Endothelial cell of umbilical vein (primary cell): Measurements from ENCODE around the gene GNAQ. TPM values are rescaled to one million over a fixed set of nuclear protein-coding genes. Genes with fewer than 3 reads are reported as not detected.

Experiments used
- BruUV-seq: library from RNA; stranded (reverse); fragments of 400-500 nt; replicated peaks from 2 replicates; lab custom pipeline; 2021; lab: Mats Ljungman, UMichigan
- CTCF ChIA-PET: fragments of 300-600, 350-600 bp; sonication (Branson Sonifier 250); formaldehyde crosslinking; loops from one replicate; lab custom pipeline; 2021; ENCODE audit warnings: antibody characterized with exemption, inconsistent platforms; lab: Charles Lee
- POLR2A ChIA-PET: fragments of 300-600, 350-600 bp; sonication (Branson Sonifier 250); formaldehyde crosslinking; loops from one replicate; lab custom pipeline; 2021; ENCODE audit warnings: antibody characterized with exemption, inconsistent platforms; lab: Charles Lee
- DNase-seq: peaks from one replicate; pipeline ENCODE4 v3.0.0-alpha.2; 2011; ENCODE audit warnings: low read depth, low spot score
- FAIRE-seq: peaks from 2 replicates; lab custom pipeline; 2011; peaks lifted over from hg19 to GRCh38; lab: Jason Lieb, UNC
- H2AFZ ChIP-seq: 2 replicates; pipeline ENCODE4 v1.6.0; 2012; ENCODE audit warnings: low read depth, low read length, control low read depth, inconsistent platforms
- H3K27ac ChIP-seq: 2 replicates; pipeline ENCODE4 v1.5.1; 2011; ENCODE audit warnings: low read depth, mild to moderate bottlenecking, control low read depth, low read length, moderate library complexity; ENCODE audit not compliant: insufficient read depth
- H3K27me3 ChIP-seq, 2 experiments: 2 replicates each; pipeline versions ENCODE4 v1.6.0 to v1.6.1; 2011; ENCODE audit warnings: low read length in 2 of 2, mixed read lengths in 1 of 2; ENCODE audit not compliant: control insufficient read depth in 2 of 2, insufficient read depth in 2 of 2
- H3K36me3 ChIP-seq, 2 experiments: 2 replicates in 1 of 2; 3 replicates in 1 of 2; pipeline ENCODE4 v1.5.1; 2011; ENCODE audit warnings: low read length in 2 of 2, mild to moderate bottlenecking in 1 of 2, moderate library complexity in 1 of 2; ENCODE audit not compliant: control insufficient read depth in 2 of 2, insufficient read depth in 2 of 2; ENCODE audit errors: extremely low read depth in 1 of 2
- H3K4me1 ChIP-seq: 3 replicates; pipeline ENCODE4 v1.5.1; 2011; ENCODE audit warnings: mild to moderate bottlenecking, low read length; ENCODE audit not compliant: control insufficient read depth, insufficient read depth; ENCODE audit errors: extremely low read depth
- H3K4me2 ChIP-seq: 2 replicates; pipeline ENCODE4 v1.6.1; 2011; ENCODE audit warnings: low read length, control low read depth, mixed read lengths; ENCODE audit not compliant: insufficient read depth
- H3K4me3 ChIP-seq, 3 experiments: fragments of 200-600 bp in 1 of 3; sonication (generic), shearing (Covaris generic) in 1 of 3; replicated peaks in 1 of 3; 2 replicates each; pipeline ENCODE4 v1.5.1; 2011 to 2016; ENCODE audit warnings: control low read depth in 3 of 3, low read length in 3 of 3, mild to moderate bottlenecking in 2 of 3, inconsistent platforms in 1 of 3, low read depth in 1 of 3, moderate library complexity in 1 of 3; ENCODE audit not compliant: insufficient read depth in 1 of 3
- H3K79me2 ChIP-seq: 2 replicates; pipeline ENCODE4 v1.6.0; 2012; ENCODE audit warnings: low read length, inconsistent platforms; ENCODE audit not compliant: control insufficient read depth, insufficient read depth
- H3K9ac ChIP-seq: replicated peaks from 2 replicates; pipeline ENCODE3; 2011; ENCODE audit warnings: low read length, control low read depth; ENCODE audit not compliant: insufficient read depth; ENCODE audit errors: extremely low read depth
- H3K9me1 ChIP-seq: replicated peaks from 3 replicates; pipeline ENCODE4 v1.6.0; 2011; ENCODE audit warnings: mild to moderate bottlenecking, low read length; ENCODE audit not compliant: control insufficient read depth, insufficient read depth; ENCODE audit errors: extremely low read depth
- H3K9me3 ChIP-seq: replicated peaks from 2 replicates; pipeline ENCODE4 v1.5.1; 2012; ENCODE audit warnings: low read length, inconsistent platforms; ENCODE audit not compliant: control insufficient read depth, insufficient read depth
- H4K20me1 ChIP-seq: replicated peaks from 2 replicates; pipeline ENCODE3; 2011; ENCODE audit warnings: mild to moderate bottlenecking, low read length; ENCODE audit not compliant: control insufficient read depth, insufficient read depth; ENCODE audit errors: extremely low read depth
- CTCF ChIP-seq, 2 donors: IDR thresholded peaks; 1 replicate in 1 of 2; 2 replicates in 1 of 2; pipeline ENCODE4 v1.5.1; 2011; ENCODE audit warnings: low read length in 2 of 2, mild to moderate bottlenecking in 2 of 2, moderate library complexity in 2 of 2, control low read depth in 1 of 2, inconsistent platforms in 1 of 2, low read depth in 1 of 2; ENCODE audit not compliant: insufficient read depth in 1 of 2; ENCODE audit errors: extremely low read depth in 1 of 2
- FOS ChIP-seq: IDR thresholded peaks from 2 replicates; pipeline ENCODE4 v1.6.1; 2011; ENCODE audit warnings: mild to moderate bottlenecking, low read length, moderate library complexity, borderline replicate concordance; ENCODE audit not compliant: insufficient read depth
- GATA2 ChIP-seq: IDR thresholded peaks from 2 replicates; pipeline ENCODE4 v1.7.0; 2011; ENCODE audit warnings: low read depth, mild to moderate bottlenecking, moderate library complexity, mixed read lengths, low read length; ENCODE audit not compliant: insufficient read length, insufficient read depth
- JUN ChIP-seq: IDR thresholded peaks from 2 replicates; pipeline ENCODE4 v1.6.1; 2011; ENCODE audit warnings: borderline replicate concordance, low read depth; ENCODE audit not compliant: insufficient read length, insufficient read depth
- MAX ChIP-seq: IDR thresholded peaks from 2 replicates; pipeline ENCODE4 v1.6.1; 2011; ENCODE audit not compliant: insufficient read depth, insufficient read length
- MYC ChIP-seq: IDR thresholded peaks from one replicate; pipeline ENCODE4 v1.6.1; 2011; ENCODE audit warnings: mild to moderate bottlenecking, low read depth, low read length
- POLR2A ChIP-seq: IDR thresholded peaks from 2 replicates; pipeline ENCODE4 v1.6.1; 2012; ENCODE audit warnings: low read depth, mild to moderate bottlenecking, control low read depth, low read length
- POLR2AphosphoS5 ChIP-seq: IDR thresholded peaks from 2 replicates; pipeline ENCODE4 v1.6.1; 2012; ENCODE audit warnings: low read depth, mild to moderate bottlenecking, control low read depth, low read length, moderate library complexity; ENCODE audit not compliant: insufficient read depth
- dilution Hi-C: fragments of 300-500 bp; cut with MboI; formaldehyde crosslinking; loops from one replicate; pipeline ENCODE4 v1.15.0; 2019; ENCODE audit warnings: low sequenced_read_pairs; ENCODE audit not compliant: extremely low pct_ligation_motif_present
- intact Hi-C: fragments of 100-400 bp; cut with micrococcal nuclease; formaldehyde crosslinking; loops from one replicate; pipeline ENCODE4 v1.10.0; 2022
- polyA plus RNA-seq, 4 experiments: library from polyadenylated mRNA; depleted of rRNA in 3 of 4; stranded (reverse) in 3 of 4; unstranded in 1 of 4; fragments of >200 nt; gene quantifications; 2 replicates each; pipeline versions ENCODE4 v1.2.1 to v1.2.3, GENCODE V29; 2011 to 2012; ENCODE audit warnings: missing spikeins in 1 of 4
- total RNA-seq: library from RNA; stranded (reverse); gene quantifications from 2 replicates; pipeline ENCODE4 v1.2.3, GENCODE V29; 2021

The GNAQ gene
- total and polyA plus RNA-seq, 2 donors (not counting 3 experiments of a cell fraction or from before 2014, with no cell fraction given), result 26.1 to 67.3 TPM

- Histone ChIP-seq H3K4me3 (no peak overlapping the region), H3K9ac (no peak overlapping the region), H3K27ac (no peak overlapping the region), H3K27me3 (no peaks in the 10 kb centered on the region), H3K79me2 (peaks cover 74% of the 10 kb centered on the region), H3K4me2 (no peak overlapping the region), H3K9me1 (no peaks in the 10 kb centered on the region), H4K20me1 (peaks cover 3% of the 10 kb centered on the region), H3K9me3 (no peaks in the 10 kb centered on the region), H3K4me1 (no peaks in the 10 kb centered on the region), H2AFZ (no peak overlapping the region), H3K36me3 (no peaks in the 10 kb centered on the region)
- ChIA-PET POLR2A (no interaction called here), CTCF (interaction anchor here (0.9 to 1.7 kb wide), 5 partner anchors 9 to 173 kb away, joined by 3 to 5 read pairs (median 4); no protein-coding TSS in a partner anchor)
- intact Hi-C loops, result no loop called here
- FAIRE-seq (no peak), DNase-seq (peak; percentile 21)
- dilution Hi-C loops, result no loop called here
- BruUV-seq, result no TSS peak
- TF ChIP-seq GATA2 (no peak), CTCF (IDR thresholded peaks at IDR 0.05; ENCODE audit: extremely low read depth in 1 of 2, insufficient read depth in 1 of 2, low read depth in 1 of 2, low read length in 2 of 2) (peak in 1 of 2 donors; percentile 9)
Measured at GRCh38 chr9:77944556-77945243, 86.9 kb downstream of the GNAQ start.

- Histone ChIP-seq H3K9me1 (no peaks in the 10 kb centered on the region), H3K27ac (no peak overlapping the region), H3K4me1 (no peaks in the 10 kb centered on the region), H3K9ac (no peak overlapping the region), H4K20me1 (peaks cover 3% of the 10 kb centered on the region), H3K79me2 (peaks cover 73% of the 10 kb centered on the region), H2AFZ (no peak overlapping the region), H3K36me3 (no peaks in the 10 kb centered on the region), H3K4me2 (no peak overlapping the region), H3K27me3 (no peaks in the 10 kb centered on the region), H3K4me3 (no peak overlapping the region), H3K9me3 (no peaks in the 10 kb centered on the region)
- intact Hi-C loops, result no loop called here
- TF ChIP-seq POLR2AphosphoS5, result no peak
- no peak for TF ChIP-seq CTCF (IDR thresholded peaks at IDR 0.05; ENCODE audit: extremely low read depth in 1 of 2, insufficient read depth in 1 of 2, low read depth in 1 of 2, low read length in 2 of 2)
- no peak for TF ChIP-seq POLR2A
- no peak for TF ChIP-seq MAX
- TF ChIP-seq FOS, result no peak
- no peak for TF ChIP-seq MYC
- no peak for TF ChIP-seq JUN
- DNase-seq, result no peak
- FAIRE-seq, result no peak
- dilution Hi-C loops, result no loop called here
- BruUV-seq, result no TSS peak
- POLR2A ChIA-PET, result no interaction called here
- CTCF ChIA-PET, result interaction anchor here (0.6 to 1.1 kb wide), 2 partner anchors 92 to 116 kb away, joined by 3 read pairs; no protein-coding TSS in a partner anchor
Measured at GRCh38 chr9:77943057-77943456, 88.6 kb downstream of the GNAQ start.
